ENCODE results near the gene TFR2.

The TFR2 gene

GRCh38 chr7:100640517-100641440 lies 573 bp downstream of the TFR2 start:
- CTCF ChIA-PET: no interaction called here
- DNase-seq (ENCODE audit: low read depth, low spot score): no peak
- POLR2A ChIA-PET: no interaction called here
- no peak for TF ChIP-seq CTCF (IDR thresholded peaks at IDR 0.05; ENCODE audit: insufficient read depth, low read length, missing control alignments)
- no peak overlapping the region for H3K4me3 ChIP-seq (ENCODE audit: low read depth, low read length)

- no peak for TF ChIP-seq CTCF (IDR thresholded peaks at IDR 0.05; ENCODE audit: insufficient read depth, low read length, missing control alignments)
- no peak overlapping the region for H3K4me3 ChIP-seq (ENCODE audit: low read depth, low read length)
- ChIA-PET POLR2A (no interaction called here), CTCF (no interaction called here)
- no peak for DNase-seq (ENCODE audit: low read depth, low spot score)
Observed at GRCh38 chr7:100639995-100640516, 1.3 kb downstream of the TFR2 start.

GRCh38 chr7:100632951-100633717 lies 8.2 kb downstream of the TFR2 start:
- no peak for DNase-seq (ENCODE audit: low read depth, low spot score)

GRCh38 chr7:100630066-100630465 lies 11.3 kb downstream of the TFR2 start:
- DNase-seq (ENCODE audit: low read depth, low spot score): no peak
- H3K4me3 ChIP-seq (ENCODE audit: low read depth, low read length): no peak overlapping the region
- no peak for TF ChIP-seq CTCF (IDR thresholded peaks at IDR 0.05; ENCODE audit: insufficient read depth, low read length, missing control alignments)
- POLR2A ChIA-PET: no interaction called here
- CTCF ChIA-PET: interaction anchor here (0.8 to 2.3 kb wide), 5 partner anchors 10 to 148 kb away, joined by 3 to 7 read pairs (median 7); no protein-coding TSS in a partner anchor

More at GRCh38 chr7:100632951-100633717, 8.2 kb downstream of the TFR2 start:
- peak overlapping the region; percentile 53 for H3K4me3 ChIP-seq (ENCODE audit: low read depth, low read length)
- TF ChIP-seq CTCF (IDR thresholded peaks at IDR 0.05; ENCODE audit: insufficient read depth, low read length, missing control alignments): peak; percentile 45
- POLR2A ChIA-PET: interaction anchor here (0.6 to 0.8 kb wide), 2 partner anchors 15 to 30 kb away, joined by 3 read pairs; no protein-coding TSS in a partner anchor
- CTCF ChIA-PET: interaction anchor here (0.9 to 1.4 kb wide), 11 partner anchors 13 to 164 kb away, joined by 3 to 8 read pairs (median 3); partner anchors contain the start of genes FBXO24 and GNB2

GRCh38 chr7:100629117-100629716 lies 12.1 kb downstream of the TFR2 start:
- CTCF ChIA-PET: interaction anchor here (0.6 to 2.3 kb wide), 6 partner anchors 9 to 147 kb away, joined by 3 to 7 read pairs (median 5); no protein-coding TSS in a partner anchor
- POLR2A ChIA-PET: no interaction called here

More at GRCh38 chr7:100629117-100629716, 12.1 kb downstream of the TFR2 start:
- H3K4me3 ChIP-seq (ENCODE audit: low read depth, low read length): no peak overlapping the region
- no peak for DNase-seq (ENCODE audit: low read depth, low spot score)
- peak; percentile 39 for TF ChIP-seq CTCF (IDR thresholded peaks at IDR 0.05; ENCODE audit: insufficient read depth, low read length, missing control alignments)

Measured in AG04449 (cell line).